Measurements from ENCODE around the gene SCN2A.

The SCN2A gene

DNA sequence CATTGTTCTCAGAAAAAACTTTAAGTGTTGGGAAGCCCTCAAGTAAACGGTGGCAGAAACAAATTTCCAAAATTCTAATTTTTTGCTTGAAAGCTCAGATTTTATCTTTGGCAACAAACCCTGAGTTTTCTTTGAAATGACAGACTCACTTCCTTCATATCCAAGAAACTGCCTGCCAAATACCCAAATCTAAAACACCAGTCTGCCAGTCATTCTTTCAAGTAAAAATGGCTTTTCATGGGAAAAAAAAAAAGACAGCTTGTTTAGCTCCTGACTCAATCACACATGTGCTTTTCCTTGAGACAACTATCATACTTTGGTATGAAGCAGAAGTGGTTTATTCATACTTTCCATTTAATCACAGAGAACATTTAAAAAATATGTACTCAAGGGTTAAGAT is 189.7 kb downstream of the SCN2A start:
- no peak for FAIRE-seq

DNA sequence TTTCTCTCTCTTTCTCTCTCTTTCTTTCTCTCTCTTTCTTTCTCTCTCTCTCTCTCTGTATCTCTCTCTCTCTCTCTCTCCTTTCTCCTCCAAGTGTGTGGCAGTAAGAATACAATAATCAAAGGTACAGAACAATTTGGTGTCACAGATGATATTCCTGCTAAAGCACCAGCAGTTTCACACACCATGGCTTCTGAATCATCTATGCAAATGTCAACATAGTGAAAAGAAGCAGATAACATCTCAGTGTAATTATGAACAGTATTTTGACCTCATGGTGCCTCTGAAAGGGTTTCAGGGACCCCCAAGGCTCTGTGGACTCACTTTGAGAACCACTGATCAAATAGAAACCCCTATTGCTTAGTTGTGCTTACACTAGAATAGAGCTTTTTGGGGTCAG is 191.8 kb downstream of the SCN2A start:
- no peak for FAIRE-seq

DNA sequence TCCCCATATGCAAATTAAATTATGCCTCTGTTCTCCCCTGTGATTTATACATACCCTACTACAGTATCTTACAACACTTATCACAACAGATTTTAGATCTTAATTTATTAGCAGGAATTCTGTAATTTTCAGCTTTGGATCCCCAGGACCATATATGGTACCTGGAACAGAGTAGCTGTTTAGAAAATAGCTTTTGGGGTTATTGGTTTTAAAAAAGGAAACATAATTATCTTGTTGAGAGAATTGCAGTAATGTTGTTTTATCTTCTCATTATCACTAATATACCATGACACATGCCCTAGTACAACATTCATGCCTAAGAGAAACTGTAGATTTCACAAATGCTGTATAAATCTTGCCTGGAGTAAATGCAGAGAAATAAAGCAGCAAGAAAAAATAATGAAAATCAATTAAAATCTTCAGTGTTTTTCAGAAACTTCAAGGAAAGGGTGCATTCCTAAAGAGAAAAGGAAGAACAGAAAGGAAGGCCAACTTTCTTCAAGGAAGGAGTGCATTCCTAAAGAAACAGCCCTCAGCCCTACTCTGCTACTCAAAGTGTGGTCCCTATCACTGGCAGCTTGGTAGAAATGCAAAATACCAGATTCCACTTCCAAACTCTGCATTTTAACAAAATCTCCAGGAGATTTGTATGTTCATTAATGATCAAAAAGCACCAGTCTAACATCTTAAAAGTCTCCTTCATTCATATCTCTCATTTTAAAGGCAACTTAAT is 193.2 kb downstream of the SCN2A start:
- no peak for FAIRE-seq

DNA sequence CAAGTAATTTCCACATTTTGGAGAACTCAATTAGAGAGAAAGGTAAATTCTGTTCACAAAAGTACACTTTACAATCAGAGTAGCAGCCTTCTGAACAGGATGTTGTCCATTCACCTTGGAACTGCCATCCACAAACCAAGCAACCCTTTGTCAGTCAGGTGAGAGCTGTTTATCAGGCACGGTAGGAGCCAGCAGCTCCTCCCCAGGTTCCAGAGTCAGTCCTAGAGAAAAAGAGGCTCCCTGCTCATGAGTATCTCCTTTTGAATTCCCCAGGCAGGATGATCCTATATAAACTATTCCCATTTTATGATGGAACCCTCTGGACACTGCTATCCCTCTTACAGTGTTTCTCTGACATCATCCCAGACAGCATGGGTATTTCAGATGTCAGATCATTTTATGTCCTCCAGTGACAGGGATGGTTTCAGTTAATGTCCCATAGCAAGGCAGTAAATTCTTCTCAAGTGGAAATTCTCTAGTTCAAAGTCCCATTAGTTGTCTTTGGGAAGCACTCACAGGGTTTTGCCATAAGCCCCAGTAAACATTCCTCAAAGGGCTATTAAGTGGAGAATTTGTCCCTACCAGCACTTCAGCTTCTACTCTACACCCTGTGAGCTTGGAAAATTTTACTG is 195.8 kb downstream of the SCN2A start:
- FAIRE-seq = no peak

DNA sequence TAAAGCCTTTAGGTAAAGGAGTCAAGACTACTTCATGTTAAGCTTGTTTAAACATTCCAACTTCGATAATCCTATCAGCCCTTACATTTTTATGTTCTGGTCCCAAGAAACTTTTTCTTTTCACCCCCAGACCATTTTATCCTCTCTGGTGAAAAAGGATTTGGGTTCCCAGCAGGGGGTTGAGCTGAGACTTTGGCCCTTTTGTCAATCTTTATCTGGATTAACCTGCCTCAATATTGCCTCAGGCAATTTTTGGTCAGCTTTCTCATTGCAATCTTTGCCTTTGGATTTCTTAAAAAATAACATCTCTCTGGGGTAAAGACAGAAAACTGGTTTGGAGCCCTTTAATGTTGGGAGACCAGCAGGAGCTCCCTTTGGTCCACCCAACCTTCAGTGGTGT is 196.4 kb downstream of the SCN2A start:
- FAIRE-seq = no peak

DNA sequence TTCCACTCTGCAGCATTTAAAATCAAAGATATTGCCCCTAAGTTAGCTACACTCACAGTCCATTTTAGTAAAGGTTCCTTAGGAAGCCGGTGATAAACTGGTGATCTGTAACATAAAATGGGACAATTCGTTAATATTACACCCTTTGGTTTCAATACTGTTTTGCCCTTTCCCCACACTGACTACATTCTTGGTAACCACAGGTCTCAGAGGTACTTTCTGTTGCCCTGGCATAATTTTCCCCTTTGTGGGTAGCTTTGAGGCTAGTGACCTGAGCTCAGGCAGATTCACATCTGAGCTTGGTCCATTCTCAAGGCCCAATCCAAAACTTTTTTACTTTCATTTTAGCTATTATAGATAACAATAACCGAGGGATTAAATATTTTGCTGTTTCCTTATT is 197.3 kb downstream of the SCN2A start:
- FAIRE-seq = no peak

DNA sequence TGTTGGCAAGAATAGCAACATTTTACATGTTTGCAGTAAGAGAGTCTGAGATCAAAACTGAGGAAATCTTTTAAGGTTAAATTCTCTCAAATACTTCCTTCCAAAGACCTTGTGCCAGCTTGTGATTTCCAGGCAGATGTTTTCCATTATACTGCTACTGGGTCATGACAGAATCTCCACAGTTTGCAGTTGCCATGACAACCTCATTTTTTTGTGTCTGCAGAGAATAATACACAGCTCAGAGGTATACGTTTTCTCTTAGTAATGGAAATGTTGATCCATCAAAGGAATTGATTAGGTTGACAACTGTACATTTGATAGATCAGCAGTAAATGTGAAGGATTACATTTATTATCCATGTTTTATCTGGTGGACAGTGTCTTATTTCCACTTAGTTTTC is 201.2 kb downstream of the SCN2A start:
- no peak for FAIRE-seq

All from TTC549 (cell line).